ENCODE measurements around the gene FAM136A. TPM values are rescaled to one million over a fixed set of nuclear protein-coding genes. Genes with fewer than 3 reads are reported as not detected.

Gene FAM136A
- total and polyA plus RNA-seq, 2 donors (not counting 1 experiment from before 2014, with no cell fraction given) = 31.1 to 41.6 TPM

GRCh38 chr2:70325875-70326274, 24.0 kb upstream of the FAM136A start:
- Histone ChIP-seq H3K27me3 (replicated peaks in 1 of 4; ENCODE audit: control extremely low read depth in 1 of 4, control insufficient read depth in 3 of 4, insufficient read depth in 4 of 4, low read length in 3 of 4) (no peaks in the 10 kb centered on the region), H3K9me3 (ENCODE audit: control extremely low read depth in 1 of 3, control insufficient read depth in 2 of 3, insufficient read depth in 1 of 3, low read length in 2 of 3) (no peaks in the 10 kb centered on the region), H3K9ac (ENCODE audit: low read length) (no peak overlapping the region), H3K4me2 (replicated peaks; ENCODE audit: low read depth, low read length, poor library complexity, severe bottlenecking) (no peak overlapping the region), H4K20me1 (ENCODE audit: control insufficient read depth, insufficient read depth, low read length, poor library complexity, severe bottlenecking) (no peaks in the 10 kb centered on the region), H3K79me2 (ENCODE audit: control insufficient read depth, insufficient read depth, low read length) (no peaks in the 10 kb centered on the region), H3K36me3 (replicated peaks in 1 of 2; ENCODE audit: control extremely low read depth in 1 of 2, control insufficient read depth in 1 of 2, extremely low read depth in 1 of 2, insufficient read depth in 2 of 2, low read length in 1 of 2) (no peaks in the 10 kb centered on the region), H2AFZ (ENCODE audit: insufficient read depth, low read depth, low read length, poor library complexity, severe bottlenecking) (no peak overlapping the region), H3K4me1 (ENCODE audit: control insufficient read depth in 2 of 2, insufficient read depth in 2 of 2, low read length in 2 of 2) (no peaks in the 10 kb centered on the region), H3K27ac (ENCODE audit: low read length in 2 of 2) (no peak overlapping the region), H3K4me3 (ENCODE audit: control extremely low read depth in 1 of 5, extremely low read depth in 1 of 5, insufficient read depth in 1 of 5, low read depth in 2 of 5, low read length in 4 of 5) (no peak overlapping the region)
- Mint-ChIP-seq H3K4me3 (no peak overlapping the region), H3K27me3 (peaks cover 20% of the 10 kb centered on the region), H3K9me3 (ENCODE audit: insufficient read depth) (no peaks in the 10 kb centered on the region), H3K4me1 (no peaks in the 10 kb centered on the region), H3K27ac (no peak overlapping the region)
- WGBS (ENCODE audit: insufficient coverage) = 100% methylated on average over 3 of the region's 7 CpGs
- ChIA-PET POLR2A (no interaction called here), CTCF (no interaction called here)
- intact Hi-C loops (cut with micrococcal nuclease) = no loop called here
- DNase-seq (no peak), ATAC-seq (ENCODE audit: low read depth) (no peak)
- TF ChIP-seq EZH2 (IDR thresholded peaks at IDR 0.05; ENCODE audit: borderline replicate concordance, insufficient read depth, low read depth, low read length, poor library complexity, severe bottlenecking) = no peak
- TF ChIP-seq CTCF (IDR thresholded peaks at IDR 0.05) = no peak

- no peaks in the 10 kb centered on the region for H3K4me1 ChIP-seq (ENCODE audit: control insufficient read depth in 2 of 2, insufficient read depth in 2 of 2, low read length in 2 of 2)
- ChIA-PET CTCF (no interaction called here), POLR2A (no interaction called here)
- H3K4me3 ChIP-seq (ENCODE audit: control extremely low read depth in 1 of 5, extremely low read depth in 1 of 5, insufficient read depth in 1 of 5, low read depth in 2 of 5, low read length in 4 of 5) = no peak overlapping the region
- no peak overlapping the region for H3K27ac ChIP-seq (ENCODE audit: low read length in 2 of 2)
- no peak overlapping the region for H2AFZ ChIP-seq (ENCODE audit: insufficient read depth, low read depth, low read length, poor library complexity, severe bottlenecking)
- Mint-ChIP-seq H3K4me3 (no peak overlapping the region), H3K27ac (no peak overlapping the region), H3K9me3 (ENCODE audit: insufficient read depth) (no peaks in the 10 kb centered on the region), H3K4me1 (no peaks in the 10 kb centered on the region), H3K27me3 (peaks cover 35% of the 10 kb centered on the region)
- no peaks in the 10 kb centered on the region for H3K36me3 ChIP-seq (replicated peaks in 1 of 2; ENCODE audit: control extremely low read depth in 1 of 2, control insufficient read depth in 1 of 2, extremely low read depth in 1 of 2, insufficient read depth in 2 of 2, low read length in 1 of 2)
- peaks cover 0 to 3% (median 0%) of the 10 kb centered on the region in 4 experiments for H3K27me3 ChIP-seq (replicated peaks in 1 of 4; ENCODE audit: control extremely low read depth in 1 of 4, control insufficient read depth in 3 of 4, insufficient read depth in 4 of 4, low read length in 3 of 4)
- DNase-seq = no peak
- H3K9ac ChIP-seq (ENCODE audit: low read length) = no peak overlapping the region
- no peaks in the 10 kb centered on the region for H3K79me2 ChIP-seq (ENCODE audit: control insufficient read depth, insufficient read depth, low read length)
- no peaks in the 10 kb centered on the region for H4K20me1 ChIP-seq (ENCODE audit: control insufficient read depth, insufficient read depth, low read length, poor library complexity, severe bottlenecking)
- H3K4me2 ChIP-seq (replicated peaks; ENCODE audit: low read depth, low read length, poor library complexity, severe bottlenecking) = no peak overlapping the region
- no peaks in the 10 kb centered on the region for H3K9me3 ChIP-seq (ENCODE audit: control extremely low read depth in 1 of 3, control insufficient read depth in 2 of 3, insufficient read depth in 1 of 3, low read length in 2 of 3)
- intact Hi-C loops (cut with micrococcal nuclease) = no loop called here
- TF ChIP-seq EZH2 (IDR thresholded peaks at IDR 0.05; ENCODE audit: borderline replicate concordance, insufficient read depth, low read depth, low read length, poor library complexity, severe bottlenecking) = no peak
- TF ChIP-seq CTCF (IDR thresholded peaks at IDR 0.05) = no peak
- WGBS (ENCODE audit: insufficient coverage) = 70% methylated on average over 2 of the region's 2 CpGs
- no peak for ATAC-seq (ENCODE audit: low read depth)
Observed at GRCh38 chr2:70322518-70322917, 20.7 kb upstream of the FAM136A start.

All from B cell (primary cell).